B cell (primary cell): ENCODE measurements around the gene GET4.

ENCODE experiments used
- EZH2 ChIP-seq: IDR thresholded peaks from 2 replicates; pipeline ENCODE4 v1.6.1; 2012; ENCODE audit warnings: borderline replicate concordance, low read depth, mild to moderate bottlenecking, moderate library complexity, low read length; ENCODE audit not compliant: insufficient read depth, poor library complexity, severe bottlenecking
- TF ChIP-seq, protein P1 (sequence below): fragments of 200-600 bp; IDR thresholded peaks from one replicate; pipeline ENCODE4 v1.8.0; 2022; ENCODE audit warnings: antibody characterized with exemption, mild to moderate bottlenecking

GRCh38 chr7:861222-861621 is 15.1 kb upstream of the GET4 start:
- TF ChIP-seq, protein P1, sequence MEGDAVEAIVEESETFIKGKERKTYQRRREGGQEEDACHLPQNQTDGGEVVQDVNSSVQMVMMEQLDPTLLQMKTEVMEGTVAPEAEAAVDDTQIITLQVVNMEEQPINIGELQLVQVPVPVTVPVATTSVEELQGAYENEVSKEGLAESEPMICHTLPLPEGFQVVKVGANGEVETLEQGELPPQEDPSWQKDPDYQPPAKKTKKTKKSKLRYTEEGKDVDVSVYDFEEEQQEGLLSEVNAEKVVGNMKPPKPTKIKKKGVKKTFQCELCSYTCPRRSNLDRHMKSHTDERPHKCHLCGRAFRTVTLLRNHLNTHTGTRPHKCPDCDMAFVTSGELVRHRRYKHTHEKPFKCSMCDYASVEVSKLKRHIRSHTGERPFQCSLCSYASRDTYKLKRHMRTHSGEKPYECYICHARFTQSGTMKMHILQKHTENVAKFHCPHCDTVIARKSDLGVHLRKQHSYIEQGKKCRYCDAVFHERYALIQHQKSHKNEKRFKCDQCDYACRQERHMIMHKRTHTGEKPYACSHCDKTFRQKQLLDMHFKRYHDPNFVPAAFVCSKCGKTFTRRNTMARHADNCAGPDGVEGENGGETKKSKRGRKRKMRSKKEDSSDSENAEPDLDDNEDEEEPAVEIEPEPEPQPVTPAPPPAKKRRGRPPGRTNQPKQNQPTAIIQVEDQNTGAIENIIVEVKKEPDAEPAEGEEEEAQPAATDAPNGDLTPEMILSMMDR = no peak
- no peak for TF ChIP-seq EZH2
